ENCODE measurements around the gene ASB1.

- TF ChIP-seq FOXM1 (IDR thresholded peaks at IDR 0.05; ENCODE audit: borderline replicate concordance): no peak
- no peak for TF ChIP-seq HDGF (IDR thresholded peaks at IDR 0.05; ENCODE audit: borderline replicate concordance)
- no peak for TF ChIP-seq NFRKB (IDR thresholded peaks at IDR 0.05)
- no peak for TF ChIP-seq ARNT (IDR thresholded peaks at IDR 0.05)
These were observed 29.4 kb upstream of the ASB1 start for GRCh38 chr2:238397356-238397755.
